ENCODE results near the gene SETD2.

Gene SETD2

DNA sequence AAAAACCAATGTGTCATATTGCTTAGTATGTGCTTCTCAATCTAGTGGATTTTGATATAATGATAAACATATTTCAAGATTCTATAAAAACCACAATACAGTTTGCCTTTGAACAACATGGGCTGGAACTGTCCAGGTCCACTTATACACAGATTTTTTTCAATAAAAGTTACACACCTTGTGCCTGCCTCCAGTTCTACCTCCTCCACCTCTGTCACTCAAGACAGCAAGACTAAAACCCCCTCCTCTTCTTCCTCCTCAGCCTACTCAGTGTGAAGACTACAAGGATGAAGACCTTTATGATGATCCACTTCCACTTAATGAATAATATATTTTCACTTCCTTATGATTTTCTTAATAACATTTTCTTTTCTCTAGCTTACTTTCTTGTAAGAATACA is 5.7 kb downstream of the SETD2 start:
- TF ChIP-seq PPARA (CRISPR knock-in tag; IDR thresholded peaks at IDR 0.05; ENCODE audit: borderline replicate concordance) (no peak), BACH2 (CRISPR knock-in tag; IDR thresholded peaks at IDR 0.05; ENCODE audit: borderline replicate concordance) (no peak), TCF4 (CRISPR knock-in tag; IDR thresholded peaks at IDR 0.05; ENCODE audit: borderline replicate concordance) (no peak), CSDC2 (CRISPR knock-in tag; IDR thresholded peaks at IDR 0.05) (no peak), ISL1 (CRISPR knock-in tag; IDR thresholded peaks at IDR 0.05) (no peak), OSR1 (CRISPR knock-in tag; IDR thresholded peaks at IDR 0.05) (no peak), SNAI2 (CRISPR knock-in tag; IDR thresholded peaks at IDR 0.05) (no peak), ZFP30 (CRISPR knock-in tag; IDR thresholded peaks at IDR 0.05) (no peak), TOX (CRISPR knock-in tag; IDR thresholded peaks at IDR 0.05; ENCODE audit: borderline replicate concordance) (no peak), ZNF8 (CRISPR knock-in tag; IDR thresholded peaks at IDR 0.05) (no peak), ARNTL (CRISPR knock-in tag; IDR thresholded peaks at IDR 0.05; ENCODE audit: borderline replicate concordance, low read depth) (no peak), ZNF565 (CRISPR knock-in tag; conservative IDR thresholded peaks at IDR 0.05; ENCODE audit: low read depth) (no peak), ESRRG (CRISPR knock-in tag; IDR thresholded peaks at IDR 0.05) (no peak), RARB (CRISPR knock-in tag; IDR thresholded peaks at IDR 0.05) (no peak), ZFP3 (CRISPR knock-in tag; IDR thresholded peaks at IDR 0.05) (no peak)
- TF ChIP-seq, protein P1, sequence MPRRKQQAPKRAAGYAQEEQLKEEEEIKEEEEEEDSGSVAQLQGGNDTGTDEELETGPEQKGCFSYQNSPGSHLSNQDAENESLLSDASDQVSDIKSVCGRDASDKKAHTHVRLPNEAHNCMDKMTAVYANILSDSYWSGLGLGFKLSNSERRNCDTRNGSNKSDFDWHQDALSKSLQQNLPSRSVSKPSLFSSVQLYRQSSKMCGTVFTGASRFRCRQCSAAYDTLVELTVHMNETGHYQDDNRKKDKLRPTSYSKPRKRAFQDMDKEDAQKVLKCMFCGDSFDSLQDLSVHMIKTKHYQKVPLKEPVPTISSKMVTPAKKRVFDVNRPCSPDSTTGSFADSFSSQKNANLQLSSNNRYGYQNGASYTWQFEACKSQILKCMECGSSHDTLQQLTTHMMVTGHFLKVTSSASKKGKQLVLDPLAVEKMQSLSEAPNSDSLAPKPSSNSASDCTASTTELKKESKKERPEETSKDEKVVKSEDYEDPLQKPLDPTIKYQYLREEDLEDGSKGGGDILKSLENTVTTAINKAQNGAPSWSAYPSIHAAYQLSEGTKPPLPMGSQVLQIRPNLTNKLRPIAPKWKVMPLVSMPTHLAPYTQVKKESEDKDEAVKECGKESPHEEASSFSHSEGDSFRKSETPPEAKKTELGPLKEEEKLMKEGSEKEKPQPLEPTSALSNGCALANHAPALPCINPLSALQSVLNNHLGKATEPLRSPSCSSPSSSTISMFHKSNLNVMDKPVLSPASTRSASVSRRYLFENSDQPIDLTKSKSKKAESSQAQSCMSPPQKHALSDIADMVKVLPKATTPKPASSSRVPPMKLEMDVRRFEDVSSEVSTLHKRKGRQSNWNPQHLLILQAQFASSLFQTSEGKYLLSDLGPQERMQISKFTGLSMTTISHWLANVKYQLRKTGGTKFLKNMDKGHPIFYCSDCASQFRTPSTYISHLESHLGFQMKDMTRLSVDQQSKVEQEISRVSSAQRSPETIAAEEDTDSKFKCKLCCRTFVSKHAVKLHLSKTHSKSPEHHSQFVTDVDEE (CRISPR knock-in tag; IDR thresholded peaks at IDR 0.05): no peak
- TF ChIP-seq, protein P2, sequence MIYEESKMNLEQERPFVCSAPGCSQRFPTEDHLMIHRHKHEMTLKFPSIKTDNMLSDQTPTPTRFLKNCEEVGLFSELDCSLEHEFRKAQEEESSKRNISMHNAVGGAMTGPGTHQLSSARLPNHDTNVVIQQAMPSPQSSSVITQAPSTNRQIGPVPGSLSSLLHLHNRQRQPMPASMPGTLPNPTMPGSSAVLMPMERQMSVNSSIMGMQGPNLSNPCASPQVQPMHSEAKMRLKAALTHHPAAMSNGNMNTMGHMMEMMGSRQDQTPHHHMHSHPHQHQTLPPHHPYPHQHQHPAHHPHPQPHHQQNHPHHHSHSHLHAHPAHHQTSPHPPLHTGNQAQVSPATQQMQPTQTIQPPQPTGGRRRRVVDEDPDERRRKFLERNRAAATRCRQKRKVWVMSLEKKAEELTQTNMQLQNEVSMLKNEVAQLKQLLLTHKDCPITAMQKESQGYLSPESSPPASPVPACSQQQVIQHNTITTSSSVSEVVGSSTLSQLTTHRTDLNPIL (CRISPR knock-in tag; IDR thresholded peaks at IDR 0.05; ENCODE audit: low read depth): no peak
- TF ChIP-seq, protein P3, sequence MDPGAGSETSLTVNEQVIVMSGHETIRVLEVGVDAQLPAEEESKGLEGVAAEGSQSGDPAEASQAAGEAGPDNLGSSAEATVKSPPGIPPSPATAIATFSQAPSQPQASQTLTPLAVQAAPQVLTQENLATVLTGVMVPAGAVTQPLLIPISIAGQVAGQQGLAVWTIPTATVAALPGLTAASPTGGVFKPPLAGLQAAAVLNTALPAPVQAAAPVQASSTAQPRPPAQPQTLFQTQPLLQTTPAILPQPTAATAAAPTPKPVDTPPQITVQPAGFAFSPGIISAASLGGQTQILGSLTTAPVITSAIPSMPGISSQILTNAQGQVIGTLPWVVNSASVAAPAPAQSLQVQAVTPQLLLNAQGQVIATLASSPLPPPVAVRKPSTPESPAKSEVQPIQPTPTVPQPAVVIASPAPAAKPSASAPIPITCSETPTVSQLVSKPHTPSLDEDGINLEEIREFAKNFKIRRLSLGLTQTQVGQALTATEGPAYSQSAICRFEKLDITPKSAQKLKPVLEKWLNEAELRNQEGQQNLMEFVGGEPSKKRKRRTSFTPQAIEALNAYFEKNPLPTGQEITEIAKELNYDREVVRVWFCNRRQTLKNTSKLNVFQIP (CRISPR knock-in tag; IDR thresholded peaks at IDR 0.05; ENCODE audit: borderline replicate concordance, low read depth): no peak
- TF ChIP-seq, protein P4, sequence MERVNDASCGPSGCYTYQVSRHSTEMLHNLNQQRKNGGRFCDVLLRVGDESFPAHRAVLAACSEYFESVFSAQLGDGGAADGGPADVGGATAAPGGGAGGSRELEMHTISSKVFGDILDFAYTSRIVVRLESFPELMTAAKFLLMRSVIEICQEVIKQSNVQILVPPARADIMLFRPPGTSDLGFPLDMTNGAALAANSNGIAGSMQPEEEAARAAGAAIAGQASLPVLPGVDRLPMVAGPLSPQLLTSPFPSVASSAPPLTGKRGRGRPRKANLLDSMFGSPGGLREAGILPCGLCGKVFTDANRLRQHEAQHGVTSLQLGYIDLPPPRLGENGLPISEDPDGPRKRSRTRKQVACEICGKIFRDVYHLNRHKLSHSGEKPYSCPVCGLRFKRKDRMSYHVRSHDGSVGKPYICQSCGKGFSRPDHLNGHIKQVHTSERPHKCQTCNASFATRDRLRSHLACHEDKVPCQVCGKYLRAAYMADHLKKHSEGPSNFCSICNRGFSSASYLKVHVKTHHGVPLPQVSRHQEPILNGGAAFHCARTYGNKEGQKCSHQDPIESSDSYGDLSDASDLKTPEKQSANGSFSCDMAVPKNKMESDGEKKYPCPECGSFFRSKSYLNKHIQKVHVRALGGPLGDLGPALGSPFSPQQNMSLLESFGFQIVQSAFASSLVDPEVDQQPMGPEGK (CRISPR knock-in tag; IDR thresholded peaks at IDR 0.05; ENCODE audit: borderline replicate concordance): no peak
- no peak for ATAC-seq

DNA sequence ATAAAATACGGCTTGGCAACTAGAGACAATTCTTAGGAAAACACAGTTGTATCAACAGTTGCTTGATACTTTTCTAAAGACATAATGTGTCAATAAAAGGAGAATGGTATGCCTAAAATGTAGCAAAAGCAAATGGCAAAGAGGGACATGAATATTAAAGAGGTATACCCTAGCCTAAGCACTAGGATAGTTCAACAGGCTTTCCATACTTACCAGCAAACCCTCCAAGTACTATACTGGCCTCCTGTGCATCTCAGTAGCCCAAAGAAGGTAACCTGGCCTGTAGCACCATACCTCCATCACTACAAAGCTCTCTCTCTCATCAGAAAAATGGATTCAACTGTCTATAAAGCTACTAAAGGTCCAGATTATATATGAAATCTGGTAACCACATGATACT is 7.5 kb downstream of the SETD2 start:
- TF ChIP-seq ISL1 (CRISPR knock-in tag; IDR thresholded peaks at IDR 0.05) (no peak), BACH2 (CRISPR knock-in tag; IDR thresholded peaks at IDR 0.05; ENCODE audit: borderline replicate concordance) (no peak), ZFP3 (CRISPR knock-in tag; IDR thresholded peaks at IDR 0.05) (no peak), TCF4 (CRISPR knock-in tag; IDR thresholded peaks at IDR 0.05; ENCODE audit: borderline replicate concordance) (no peak), ZC3H10 (CRISPR knock-in tag; IDR thresholded peaks at IDR 0.05) (no peak), GLIS3 (CRISPR knock-in tag; IDR thresholded peaks at IDR 0.05) (no peak), OSR1 (CRISPR knock-in tag; IDR thresholded peaks at IDR 0.05) (no peak), ZFP30 (CRISPR knock-in tag; IDR thresholded peaks at IDR 0.05) (no peak), ZNF565 (CRISPR knock-in tag; conservative IDR thresholded peaks at IDR 0.05; ENCODE audit: low read depth) (no peak), ZNF70 (CRISPR knock-in tag; IDR thresholded peaks at IDR 0.05) (no peak), SNAI2 (CRISPR knock-in tag; IDR thresholded peaks at IDR 0.05) (no peak)
- TF ChIP-seq, protein P4 (CRISPR knock-in tag; IDR thresholded peaks at IDR 0.05; ENCODE audit: borderline replicate concordance): no peak
- TF ChIP-seq, protein P2 (CRISPR knock-in tag; IDR thresholded peaks at IDR 0.05; ENCODE audit: low read depth): no peak
- ATAC-seq: no peak; the same call in 2 of the 3 replicates
